NCI-H526 (cell line): ENCODE results near the gene CAMK2G.

Source experiments
- DNase-seq, 2 experiments: peaks; one replicate each; lab custom pipeline; 2025; lab: John Stamatoyannopoulos, UW

The CAMK2G gene

GRCh38 chr10:73771722-73772280 lies 102.6 kb downstream of the CAMK2G start:
- peak in 1 of 2 experiments; percentile 77 for DNase-seq

- no peak for DNase-seq
These were observed 105.0 kb downstream of the CAMK2G start for GRCh38 chr10:73769396-73769795.

- peak in 1 of 2 experiments; percentile 10 for DNase-seq
These were observed 105.5 kb downstream of the CAMK2G start for GRCh38 chr10:73768881-73769280.

GRCh38 chr10:73765066-73765465 lies 109.3 kb downstream of the CAMK2G start:
- DNase-seq: no peak

- no peak for DNase-seq
These were observed 111.0 kb downstream of the CAMK2G start for GRCh38 chr10:73763343-73763742.

GRCh38 chr10:73762915-73763314 lies 111.4 kb downstream of the CAMK2G start:
- no peak for DNase-seq
